Mucosa of descending colon (tissue), 3 donors: ENCODE results near the gene FLNB. TPM values are rescaled to one million over a fixed set of nuclear protein-coding genes. Genes with fewer than 3 reads are reported as not detected.

ENCODE experiments used
- ATAC-seq: fragments of 200-7000 bp; cut with Tn5 transposase; one replicate; pipeline ENCODE4 v1.9.1; 2020; ENCODE audit warnings: mild to moderate bottlenecking, moderate library complexity
- DNase-seq, 3 donors: peaks; one replicate each; pipeline ENCODE4 v3.0.0-alpha.2; 2020
- H3K36me3 ChIP-seq: fragments of 200-600 bp; one replicate; pipeline ENCODE4 v1.8.0; 2021; ENCODE audit warnings: low read depth, mild to moderate bottlenecking
- H3K4me1 ChIP-seq: fragments of 200-600 bp; one replicate; pipeline ENCODE4 v1.8.0; 2021; ENCODE audit warnings: low read depth, mild to moderate bottlenecking
- H3K4me3 ChIP-seq: fragments of 200-600 bp; one replicate; pipeline ENCODE4 v1.8.0; 2021; ENCODE audit warnings: mild to moderate bottlenecking
- H3K9me3 ChIP-seq: fragments of 200-600 bp; one replicate; pipeline ENCODE4 v1.8.0; 2021; ENCODE audit warnings: mild to moderate bottlenecking
- intact Hi-C, 2 donors: fragments of 100-400 bp; cut with DNase I in 1 of 2; cut with micrococcal nuclease in 1 of 2; formaldehyde crosslinking; loops; one replicate each; pipeline versions ENCODE4 v1.11.0 to v1.11.1; 2022; cut with DNase I, micrococcal nuclease
- total RNA-seq, 3 donors: library from RNA; stranded (reverse); fragmentation: NEBNext Ultra II Directional in 2 of 3; extraction: Animal tissue kit (Norgen Biotek cat#: 25700) in 2 of 3; gene quantifications; one replicate each; pipeline versions ENCODE4 v1.2.1 to v1.2.4, GENCODE V29; 2021 to 2023
- TF ChIP-seq, protein P1 (sequence below): fragments of 200-600 bp; IDR thresholded peaks from one replicate; pipeline ENCODE4 v1.8.0; 2022; ENCODE audit warnings: antibody characterized with exemption, mild to moderate bottlenecking
- donor health status: DM: no; HTN: no; CAD: no; lungs with moderate emphysema.
- donor health status: DM: no; HTN: no; CAD: no.
- donor health status: DM: no; HTN: yes; CAD: no.

The FLNB gene
- total RNA-seq, 3 donors from 2014 or later = 256 to 555 (median 357) TPM

GRCh38 chr3:57961177-57961827, 46.9 kb upstream of the FLNB start:
- H3K4me1 ChIP-seq = peaks cover 29% of the 10 kb centered on the region
- ATAC-seq (peak; percentile 34), DNase-seq (peak; percentile 72 to 74 (median 73))
- no peaks in the 10 kb centered on the region for H3K9me3 ChIP-seq
- H3K36me3 ChIP-seq = no peaks in the 10 kb centered on the region
- TF ChIP-seq, protein P1, sequence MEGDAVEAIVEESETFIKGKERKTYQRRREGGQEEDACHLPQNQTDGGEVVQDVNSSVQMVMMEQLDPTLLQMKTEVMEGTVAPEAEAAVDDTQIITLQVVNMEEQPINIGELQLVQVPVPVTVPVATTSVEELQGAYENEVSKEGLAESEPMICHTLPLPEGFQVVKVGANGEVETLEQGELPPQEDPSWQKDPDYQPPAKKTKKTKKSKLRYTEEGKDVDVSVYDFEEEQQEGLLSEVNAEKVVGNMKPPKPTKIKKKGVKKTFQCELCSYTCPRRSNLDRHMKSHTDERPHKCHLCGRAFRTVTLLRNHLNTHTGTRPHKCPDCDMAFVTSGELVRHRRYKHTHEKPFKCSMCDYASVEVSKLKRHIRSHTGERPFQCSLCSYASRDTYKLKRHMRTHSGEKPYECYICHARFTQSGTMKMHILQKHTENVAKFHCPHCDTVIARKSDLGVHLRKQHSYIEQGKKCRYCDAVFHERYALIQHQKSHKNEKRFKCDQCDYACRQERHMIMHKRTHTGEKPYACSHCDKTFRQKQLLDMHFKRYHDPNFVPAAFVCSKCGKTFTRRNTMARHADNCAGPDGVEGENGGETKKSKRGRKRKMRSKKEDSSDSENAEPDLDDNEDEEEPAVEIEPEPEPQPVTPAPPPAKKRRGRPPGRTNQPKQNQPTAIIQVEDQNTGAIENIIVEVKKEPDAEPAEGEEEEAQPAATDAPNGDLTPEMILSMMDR = no peak
- no peak overlapping the region for H3K4me3 ChIP-seq
- intact Hi-C loops = no loop called here

GRCh38 chr3:57961828-57962447, 46.3 kb upstream of the FLNB start:
- ATAC-seq (peak; percentile 54), DNase-seq (peak in 1 of 3 donors; percentile 56)
- TF ChIP-seq, protein P1 = no peak
- intact Hi-C loops = no loop called here
- Histone ChIP-seq H3K4me3 (no peak overlapping the region), H3K4me1 (peaks cover 32% of the 10 kb centered on the region), H3K36me3 (no peaks in the 10 kb centered on the region), H3K9me3 (no peaks in the 10 kb centered on the region)

DNA sequence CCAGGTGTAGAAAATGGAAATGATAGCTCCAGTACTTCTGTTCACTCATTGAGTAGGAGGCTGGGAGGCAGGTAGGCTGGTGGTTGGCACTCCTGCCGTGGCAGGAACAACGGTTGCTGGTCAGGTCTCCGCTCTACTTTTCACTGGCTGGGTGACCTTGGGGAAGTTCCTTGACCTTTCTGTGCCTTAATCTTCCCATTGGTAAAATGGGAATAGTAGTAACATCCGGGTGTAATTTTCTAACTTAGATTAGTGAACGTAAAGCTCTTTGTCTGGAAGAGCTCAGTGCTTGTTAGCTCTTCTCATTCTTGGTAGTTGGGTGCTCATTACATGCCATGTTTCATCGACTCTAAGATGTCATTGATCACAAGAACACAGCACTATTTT, 45.8 kb upstream of the FLNB start:
- no peaks in the 10 kb centered on the region for H3K36me3 ChIP-seq

GRCh38 chr3:57963811-57964346, 44.3 kb upstream of the FLNB start:
- H3K4me1 ChIP-seq = peaks cover 29% of the 10 kb centered on the region
- H3K9me3 ChIP-seq = no peaks in the 10 kb centered on the region
- H3K4me3 ChIP-seq = no peak overlapping the region
- DNase-seq (no peak), ATAC-seq (no peak)
- H3K36me3 ChIP-seq = no peaks in the 10 kb centered on the region
- intact Hi-C loops = no loop called here
- TF ChIP-seq, protein P1 = no peak

More for the DNA sequence above, 45.8 kb upstream of the FLNB start:
- intact Hi-C loops = no loop called here
- no peak for ATAC-seq
- Histone ChIP-seq H3K4me1 (peaks cover 31% of the 10 kb centered on the region), H3K9me3 (no peaks in the 10 kb centered on the region), H3K4me3 (no peak overlapping the region)
- DNase-seq = no peak
- TF ChIP-seq, protein P1 = no peak

DNA sequence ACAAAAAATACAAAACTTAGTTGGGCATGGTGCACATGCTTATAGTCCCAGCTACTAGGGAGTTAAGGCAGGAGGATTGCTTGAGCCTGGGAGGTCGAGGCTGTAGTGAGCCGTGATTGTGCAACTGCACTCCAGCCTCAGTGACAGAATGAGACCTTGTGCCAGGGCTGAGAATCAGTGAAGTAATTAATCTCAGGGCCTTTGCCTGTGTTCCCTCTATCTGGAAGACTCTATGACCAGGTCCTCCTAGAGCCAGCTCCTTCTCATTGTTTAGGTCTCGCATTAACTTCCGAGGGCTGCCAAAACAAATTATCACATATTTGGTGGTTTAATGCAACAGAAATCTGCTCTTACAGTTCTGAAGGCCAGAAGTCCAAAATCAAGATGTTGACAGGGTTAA, 41.4 kb upstream of the FLNB start:
- ATAC-seq (no peak), DNase-seq (no peak)
- Histone ChIP-seq H3K4me1 (peaks cover 13% of the 10 kb centered on the region), H3K36me3 (no peaks in the 10 kb centered on the region), H3K4me3 (no peak overlapping the region), H3K9me3 (no peaks in the 10 kb centered on the region)
- intact Hi-C loops = no loop called here
- TF ChIP-seq, protein P1 = no peak
